IMR-90 (cell line): ENCODE results near the gene EIF2AK2. TPM values are rescaled to one million over a fixed set of nuclear protein-coding genes. Genes with fewer than 3 reads are reported as not detected.

Experiments used
- ATAC-seq: fragments of 200-7000 bp; cut with Tn5 transposase; 2 replicates; pipeline ENCODE4 v1.9.1; 2020; ENCODE audit warnings: low read depth, mild to moderate bottlenecking, moderate library complexity
- BruUV-seq: library from RNA; stranded (reverse); fragments of 400-500 nt; replicated peaks from 2 replicates; lab custom pipeline; 2021; lab: Mats Ljungman, UMichigan
- CTCF ChIA-PET: fragments of 300-600 bp; formaldehyde crosslinking; extraction: SDS; loops from one replicate; lab custom pipeline; 2021; ENCODE audit warnings: antibody characterized with exemption; lab: Yijun Ruan, JAX
- POLR2A ChIA-PET: fragments of 300-600 bp; sonication (Branson Sonifier 250); formaldehyde crosslinking; loops from one replicate; lab custom pipeline; 2022; ENCODE audit warnings: antibody characterized with exemption; ENCODE audit not compliant: unreplicated experiment; lab: Charles Lee
- DNase-seq: peaks from one replicate; pipeline ENCODE4 v3.0.0; 2013
- H2AFZ ChIP-seq: replicated peaks from 2 replicates; pipeline ENCODE3; 2013; ENCODE audit warnings: low read length, mild to moderate bottlenecking; ENCODE audit not compliant: poor library complexity
- H2AK5ac ChIP-seq: 2 replicates; pipeline ENCODE4 v1.6.1; 2013; ENCODE audit warnings: low read depth, low read length, inconsistent platforms
- H2AK9ac ChIP-seq: replicated peaks from 2 replicates; pipeline ENCODE3; 2013; ENCODE audit warnings: mild to moderate bottlenecking, low read depth, low read length, moderate library complexity; ENCODE audit not compliant: poor library complexity
- H2BK120ac ChIP-seq: 2 replicates; pipeline ENCODE4 v1.6.1; 2013; ENCODE audit warnings: low read depth, low read length, inconsistent platforms
- H2BK15ac ChIP-seq: 3 replicates; pipeline ENCODE4 v1.6.1; 2013; ENCODE audit warnings: low read depth, low read length, inconsistent platforms
- H2BK20ac ChIP-seq: 2 replicates; pipeline ENCODE4 v1.6.1; 2013; ENCODE audit warnings: low read depth, mild to moderate bottlenecking, inconsistent platforms, low read length, moderate library complexity
- H2BK5ac ChIP-seq: 2 replicates; pipeline ENCODE4 v1.6.1; 2013; ENCODE audit warnings: mild to moderate bottlenecking, low read depth, low read length, inconsistent platforms; ENCODE audit not compliant: poor library complexity, severe bottlenecking
- H3K14ac ChIP-seq: replicated peaks from 2 replicates; pipeline ENCODE4 v1.6.1; 2013; ENCODE audit warnings: low read depth, low read length, inconsistent platforms
- H3K18ac ChIP-seq: 2 replicates; pipeline ENCODE4 v1.6.1; 2013; ENCODE audit warnings: low read depth, low read length, control low read depth
- H3K23ac ChIP-seq: 2 replicates; pipeline ENCODE4 v1.6.1; 2013; ENCODE audit warnings: low read depth, low read length, inconsistent platforms
- H3K27ac ChIP-seq: 2 replicates; pipeline ENCODE4 v1.5.1; 2013; ENCODE audit warnings: mild to moderate bottlenecking, control low read depth, low read length; ENCODE audit not compliant: insufficient read depth
- H3K27me3 ChIP-seq: 2 replicates; pipeline ENCODE4 v1.6.1; 2013; ENCODE audit warnings: low read length; ENCODE audit not compliant: control insufficient read depth, insufficient read depth
- H3K36me3 ChIP-seq: 2 replicates; pipeline ENCODE4 v1.6.1; 2013; ENCODE audit warnings: low read length, mixed read lengths; ENCODE audit not compliant: control insufficient read depth, insufficient read depth
- H3K4ac ChIP-seq: 2 replicates; pipeline ENCODE4 v1.6.1; 2013; ENCODE audit warnings: low read depth, low read length, inconsistent platforms
- H3K4me1 ChIP-seq: 2 replicates; pipeline ENCODE4 v1.6.1; 2013; ENCODE audit warnings: low read length, mixed read lengths; ENCODE audit not compliant: control insufficient read depth, insufficient read depth
- H3K4me2 ChIP-seq: 2 replicates; pipeline ENCODE4 v1.6.1; 2013; ENCODE audit warnings: low read depth, mild to moderate bottlenecking, control low read depth, low read length, moderate library complexity
- H3K4me3 ChIP-seq: 2 replicates; pipeline ENCODE4 v1.5.1; 2013; ENCODE audit warnings: low read depth, mild to moderate bottlenecking, control low read depth, low read length, moderate library complexity; ENCODE audit not compliant: insufficient read depth
- H3K56ac ChIP-seq: 2 replicates; pipeline ENCODE4 v1.6.1; 2013; ENCODE audit warnings: low read length, inconsistent platforms; ENCODE audit not compliant: insufficient read depth; ENCODE audit errors: extremely low read depth
- H3K79me1 ChIP-seq, 2 experiments: 2 replicates each; pipeline ENCODE4 v1.6.1; 2013; ENCODE audit warnings: low read length in 2 of 2, inconsistent platforms in 1 of 2, low read depth in 1 of 2
- H3K9ac ChIP-seq: 2 replicates; pipeline ENCODE4 v1.6.1; 2013; ENCODE audit warnings: low read depth, low read length, control low read depth
- H3K9me1 ChIP-seq: 2 replicates; pipeline ENCODE4 v1.6.1; 2013; ENCODE audit warnings: low read length, inconsistent platforms; ENCODE audit not compliant: insufficient read depth
- H3K9me3 ChIP-seq: 2 replicates; pipeline ENCODE4 v1.6.1; 2013; ENCODE audit warnings: low read length; ENCODE audit not compliant: control insufficient read depth, insufficient read depth
- H4K20me1 ChIP-seq: 2 replicates; pipeline ENCODE4 v1.6.1; 2013; ENCODE audit warnings: low read length, inconsistent platforms; ENCODE audit not compliant: insufficient read depth
- H4K5ac ChIP-seq: 2 replicates; pipeline ENCODE4 v1.6.1; 2013; ENCODE audit warnings: mild to moderate bottlenecking, low read depth, low read length, control low read depth
- H4K8ac ChIP-seq, 2 experiments: 2 replicates each; pipeline ENCODE4 v1.6.1; 2013; ENCODE audit warnings: low read depth in 2 of 2, low read length in 2 of 2, control low read depth in 1 of 2, inconsistent platforms in 1 of 2
- H4K91ac ChIP-seq: 2 replicates; pipeline ENCODE4 v1.6.1; 2013; ENCODE audit warnings: low read depth, low read length, inconsistent platforms; ENCODE audit not compliant: insufficient read depth
- BHLHE40 ChIP-seq: fragments of 150-350 bp; IDR thresholded peaks from 2 replicates; pipeline ENCODE4 v1.6.1; 2016; ENCODE audit warnings: mild to moderate bottlenecking, low read depth, low read length
- CEBPB ChIP-seq: IDR thresholded peaks from 2 replicates; pipeline ENCODE4 v1.6.1; 2012; ENCODE audit warnings: low read depth, low read length, improper control_type of control experiment
- CHD1 ChIP-seq: IDR thresholded peaks from 2 replicates; pipeline ENCODE4 v1.6.1; 2012; ENCODE audit warnings: low read depth, low read length, improper control_type of control experiment
- FOS ChIP-seq: fragments of 150-350 bp; IDR thresholded peaks from 2 replicates; pipeline ENCODE4 v1.6.1; 2016; ENCODE audit warnings: low read depth, low read length
- MAFK ChIP-seq: IDR thresholded peaks from 2 replicates; pipeline ENCODE4 v1.6.1; 2012; ENCODE audit warnings: low read depth, low read length, improper control_type of control experiment
- MXI1 ChIP-seq: IDR thresholded peaks from 2 replicates; pipeline ENCODE4 v1.6.1; 2012; ENCODE audit warnings: low read depth, mild to moderate bottlenecking, low read length, moderate library complexity, borderline replicate concordance
- RAD21 ChIP-seq: IDR thresholded peaks from 2 replicates; pipeline ENCODE4 v1.6.1; 2012; ENCODE audit warnings: low read length, improper control_type of control experiment
- RFX5 ChIP-seq: IDR thresholded peaks from 2 replicates; pipeline ENCODE4 v1.8.0; 2012; ENCODE audit warnings: low read depth, mild to moderate bottlenecking, low read length, moderate library complexity
- SMC3 ChIP-seq: fragments of 150-350 bp; IDR thresholded peaks from 2 replicates; pipeline ENCODE4 v1.6.1; 2016; ENCODE audit warnings: low read depth, mild to moderate bottlenecking, antibody characterized with exemption, low read length, moderate library complexity
- WGBS, 2 experiments: methylation state at CpG; one replicate each; pipeline versions ENCODE4 v1.1.5 to v1.1.7; 2013; ENCODE audit warnings: missing lambda C conversion rate in 2 of 2; ENCODE audit not compliant: insufficient read length in 1 of 2; ENCODE audit errors: extremely low coverage in 2 of 2; 5-methylcytosine and 5-hydroxymethylcytosine counted together
- dilution Hi-C: fragments of 300-500 bp; cut with HindIII; formaldehyde crosslinking; loops from one replicate; pipeline ENCODE4 v1.14.3; 2018; ENCODE audit warnings: low sequenced_read_pairs; ENCODE audit not compliant: unreplicated experiment
- in situ Hi-C: fragments of 300-500 bp; cut with MboI; formaldehyde crosslinking; loops from 3 replicates; pipeline ENCODE4 v1.14.3; 2019; ENCODE audit warnings: low sequenced_read_pairs, inconsistent platforms, mixed read lengths
- intact Hi-C: fragments of 100-400 bp; cut with micrococcal nuclease; formaldehyde crosslinking; loops from 2 replicates; pipeline ENCODE4 v1.10.0; 2022
- polyA plus RNA-seq, 3 experiments: library from polyadenylated mRNA; depleted of rRNA; stranded (reverse); fragments of >200 nt; gene quantifications; 2 replicates each; pipeline ENCODE4 v1.2.3, GENCODE V29; 2012; ENCODE audit warnings: low replicate concordance in 1 of 3
- total RNA-seq: library from RNA; depleted of rRNA; stranded (reverse); fragments of >200 nt; gene quantifications from 2 replicates; pipeline ENCODE4 v1.2.3, GENCODE V29; 2012
- TF ChIP-seq, protein P1 (sequence below): fragments of 150-350 bp; IDR thresholded peaks from 2 replicates; pipeline ENCODE4 v1.6.1; 2017; ENCODE audit warnings: mild to moderate bottlenecking, antibody characterized with exemption, low read length, low read depth

EIF2AK2 gene
- total and polyA plus RNA-seq, 2 of the 4 experiments (the other 2 are of a cell fraction): 10.2 to 16.8 TPM

DNA sequence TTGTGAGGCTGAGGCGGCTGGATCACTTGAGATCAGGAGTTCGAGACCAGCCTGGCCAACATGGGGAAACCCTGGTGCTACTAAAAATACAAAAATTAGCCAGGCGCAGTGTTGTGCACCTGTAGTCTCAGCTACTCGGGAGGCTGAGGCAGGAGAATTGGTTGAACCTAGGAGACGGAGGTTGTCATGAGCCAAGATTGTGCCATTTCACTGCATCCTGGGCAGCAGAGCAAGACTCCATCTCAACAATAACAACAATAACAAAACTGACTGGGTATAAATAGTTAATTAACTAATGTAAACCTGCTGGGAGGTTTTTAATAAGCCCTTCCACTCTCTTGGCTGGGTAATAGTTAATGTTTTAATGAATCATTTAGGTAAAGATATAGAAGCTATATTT is 23.9 kb upstream of the EIF2AK2 start:
- no peaks in the 10 kb centered on the region for H3K36me3 ChIP-seq
- H2BK120ac ChIP-seq: no peak overlapping the region
- H2BK20ac ChIP-seq: no peak overlapping the region
- H3K9me1 ChIP-seq: no peaks in the 10 kb centered on the region
- H2AK5ac ChIP-seq: no peak overlapping the region
- in situ Hi-C loops (no loop called here), dilution Hi-C loops (no loop called here), intact Hi-C loops (no loop called here)
- H2AFZ ChIP-seq: no peak overlapping the region
- no peak overlapping the region for H3K18ac ChIP-seq
- H3K9ac ChIP-seq: no peak overlapping the region
- no peak overlapping the region for H2BK5ac ChIP-seq
- no peaks in the 10 kb centered on the region for H3K79me1 ChIP-seq
- no peak for DNase-seq
- no peak overlapping the region for H2AK9ac ChIP-seq
- no peak overlapping the region for H3K27ac ChIP-seq
- H4K20me1 ChIP-seq: no peaks in the 10 kb centered on the region
- no peak overlapping the region for H4K91ac ChIP-seq
- H3K56ac ChIP-seq: no peak overlapping the region
- H3K9me3 ChIP-seq: no peaks in the 10 kb centered on the region
- peaks cover 3% of the 10 kb centered on the region for H3K4me1 ChIP-seq
- H3K27me3 ChIP-seq: no peaks in the 10 kb centered on the region
- H4K8ac ChIP-seq: no peak overlapping the region
- BruUV-seq: no TSS peak
- no peak for ATAC-seq
- WGBS, 2 experiments: no CpG with 5 or more reads among the region's 5 CpGs
- H3K14ac ChIP-seq: no peak overlapping the region
- no peak for TF ChIP-seq FOS
- TF ChIP-seq, protein P1, sequence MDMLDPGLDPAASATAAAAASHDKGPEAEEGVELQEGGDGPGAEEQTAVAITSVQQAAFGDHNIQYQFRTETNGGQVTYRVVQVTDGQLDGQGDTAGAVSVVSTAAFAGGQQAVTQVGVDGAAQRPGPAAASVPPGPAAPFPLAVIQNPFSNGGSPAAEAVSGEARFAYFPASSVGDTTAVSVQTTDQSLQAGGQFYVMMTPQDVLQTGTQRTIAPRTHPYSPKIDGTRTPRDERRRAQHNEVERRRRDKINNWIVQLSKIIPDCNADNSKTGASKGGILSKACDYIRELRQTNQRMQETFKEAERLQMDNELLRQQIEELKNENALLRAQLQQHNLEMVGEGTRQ: no peak
- no peak for TF ChIP-seq SMC3
- TF ChIP-seq MAFK: no peak
- no peak for TF ChIP-seq RAD21
- TF ChIP-seq MXI1: no peak
- TF ChIP-seq RFX5: no peak
- no peak for TF ChIP-seq CEBPB
- no peak for TF ChIP-seq CHD1
- no peak for TF ChIP-seq BHLHE40
- no peak overlapping the region for H3K23ac ChIP-seq
- CTCF ChIA-PET: interaction anchor here (1.2 kb wide), 1 partner anchor 12 kb away, joined by 5 read pairs; no protein-coding TSS in a partner anchor
- H3K4me3 ChIP-seq: no peak overlapping the region
- H3K4me2 ChIP-seq: no peak overlapping the region
- no peak overlapping the region for H2BK15ac ChIP-seq
- H3K4ac ChIP-seq: no peak overlapping the region
- POLR2A ChIA-PET: no interaction called here
- no peak overlapping the region for H4K5ac ChIP-seq
